Activated CD4-positive, alpha-beta T cell treated with anti-CD3 and anti-CD28 coated beads, Interleukin-2, amount 10 ng/mL, durations not matched to agents 24 days and 14 days (primary cell): ENCODE results near the gene OSBP2. TPM values are rescaled to one million over a fixed set of nuclear protein-coding genes. Genes with fewer than 3 reads are reported as not detected.

ENCODE experiments used
- total RNA-seq: library from RNA; stranded (reverse); gene quantifications from 2 replicates; pipeline ENCODE4 v1.2.3, GENCODE V29; 2022

The OSBP2 gene
- total RNA-seq, 1 donor from 2014 or later, result 2.6 TPM

Other genes starting within 250 kb of the OSBP2 start
- not detected in 2 replicates for gene SEC14L3, start 222.9 kb upstream of the OSBP2 start, total RNA-seq
- gene SEC14L4, start 189.2 kb upstream of the OSBP2 start, total RNA-seq, result not detected in 2 replicates
- gene SEC14L6, start 148.1 kb upstream of the OSBP2 start, total RNA-seq, result not detected in 2 replicates
- not detected in 2 replicates for gene GAL3ST1, start 120.2 kb upstream of the OSBP2 start, total RNA-seq
- 170 and 173 TPM in 2 replicates for gene PES1, start 103.0 kb upstream of the OSBP2 start, total RNA-seq
- gene TCN2, start 87.7 kb upstream of the OSBP2 start, total RNA-seq, result 0.35 and 0.45 TPM in 2 replicates
- gene SLC35E4, start 59.1 kb upstream of the OSBP2 start, total RNA-seq, result 6.6 and 7.4 TPM in 2 replicates
- gene DUSP18, start 27.0 kb upstream of the OSBP2 start, total RNA-seq, result 8.0 and 10.3 TPM in 2 replicates